Panc1 (cell line): Measurements from ENCODE around the gene KMT5C. TPM values are rescaled to one million over a fixed set of nuclear protein-coding genes. Genes with fewer than 3 reads are reported as not detected.

Experiments used
- ATAC-seq: fragments of 200-7000 bp; cut with Tn5 transposase; 2 replicates; pipeline ENCODE4 v1.9.1; 2020; ENCODE audit warnings: mild to moderate bottlenecking, moderate library complexity
- BruUV-seq: library from RNA; stranded (reverse); fragments of 400-500 nt; replicated peaks from 2 replicates; lab custom pipeline; 2021; lab: Mats Ljungman, UMichigan
- CTCF ChIA-PET: fragments of 300-600 bp; sonication (Branson Sonifier 250); formaldehyde crosslinking; loops from one replicate; lab custom pipeline; 2022; ENCODE audit warnings: antibody characterized with exemption; lab: Charles Lee
- POLR2A ChIA-PET: fragments of 300-600 bp; sonication (Branson Sonifier 250); formaldehyde crosslinking; loops from one replicate; lab custom pipeline; 2022; ENCODE audit warnings: antibody characterized with exemption; lab: Charles Lee
- DNase-seq: peaks from one replicate; pipeline ENCODE4 v3.0.0-alpha.2; 2010; ENCODE audit warnings: low read depth, low spot score
- H3K27ac ChIP-seq: 2 replicates; pipeline ENCODE4 v1.5.1; 2011; ENCODE audit warnings: mild to moderate bottlenecking, low read length, inconsistent platforms
- H3K27me3 ChIP-seq: fragments of 200-500 bp; sonication (Bioruptor generic); 2 replicates; pipeline ENCODE4 v1.6.0; 2014; ENCODE audit warnings: low read length, inconsistent platforms; ENCODE audit not compliant: control insufficient read depth, insufficient read depth
- H3K36me3 ChIP-seq: fragments of 200-500 bp; sonication (Bioruptor generic); 2 replicates; pipeline ENCODE4 v1.5.1; 2014; ENCODE audit warnings: inconsistent platforms, mild to moderate bottlenecking, low read length, moderate library complexity; ENCODE audit not compliant: control insufficient read depth, insufficient read depth
- H3K4me1 ChIP-seq: 2 replicates; pipeline ENCODE4 v1.5.1; 2011; ENCODE audit warnings: inconsistent platforms, mild to moderate bottlenecking, low read length, moderate library complexity; ENCODE audit not compliant: control insufficient read depth, insufficient read depth
- H3K4me3 ChIP-seq, 2 experiments: 2 replicates each; pipeline ENCODE4 v1.5.1; 2011 to 2012; ENCODE audit warnings: low read depth in 2 of 2, low read length in 2 of 2, mild to moderate bottlenecking in 2 of 2, inconsistent platforms in 1 of 2, moderate library complexity in 1 of 2
- H3K9me3 ChIP-seq: fragments of 200-500 bp; sonication (Bioruptor generic); 2 replicates; pipeline ENCODE4 v1.5.1; 2014; ENCODE audit warnings: low read depth, mild to moderate bottlenecking, inconsistent platforms, low read length, moderate library complexity; ENCODE audit not compliant: control insufficient read depth, insufficient read depth
- CTCF ChIP-seq: fragments of 450-650 bp; IDR thresholded peaks from 2 replicates; pipeline ENCODE4 v1.5.1; 2017; ENCODE audit warnings: mild to moderate bottlenecking
- POLR2AphosphoS5 ChIP-seq: IDR thresholded peaks from 2 replicates; pipeline ENCODE4 v1.6.1; 2012; ENCODE audit warnings: mild to moderate bottlenecking, low read depth, low read length, moderate library complexity
- REST ChIP-seq, 2 experiments: IDR thresholded peaks; 2 replicates each; pipeline ENCODE4 v1.6.1; 2011 to 2012; ENCODE audit warnings: low read depth in 2 of 2, control low read depth in 1 of 2, low read length in 1 of 2, mild to moderate bottlenecking in 1 of 2, moderate library complexity in 1 of 2; ENCODE audit not compliant: insufficient read depth in 1 of 2
- SIN3A ChIP-seq: IDR thresholded peaks from 2 replicates; pipeline ENCODE4 v1.6.1; 2012; ENCODE audit warnings: low read depth, mild to moderate bottlenecking, low read length, moderate library complexity, borderline replicate concordance; ENCODE audit not compliant: insufficient read depth
- TCF7L2 ChIP-seq: IDR thresholded peaks from 2 replicates; pipeline ENCODE4 v1.6.1; 2011; ENCODE audit warnings: mild to moderate bottlenecking, low read depth, low read length, inconsistent platforms
- in situ Hi-C: cut with HindIII; loops from 2 replicates; pipeline ENCODE4 v1.10.0; 2016; ENCODE audit warnings: low sequenced_read_pairs, low pct_unique_long_range_greater_than_20kb
- intact Hi-C: fragments of 100-400 bp; cut with micrococcal nuclease; formaldehyde crosslinking; loops from one replicate; pipeline ENCODE4 v1.10.0; 2022; ENCODE audit not compliant: unreplicated experiment
- total RNA-seq: library from RNA; stranded (reverse); gene quantifications from one replicate; pipeline ENCODE4 v1.2.1, GENCODE V29; 2021; ENCODE audit not compliant: unreplicated experiment

Gene KMT5C
- total RNA-seq, 1 experiment from 2014 or later = 30.6 TPM

GRCh38 chr19:55352040-55352439, 12.4 kb downstream of the KMT5C start:
- H3K27ac ChIP-seq = no peak overlapping the region
- DNase-seq (no peak), ATAC-seq (no peak)
- TF ChIP-seq POLR2AphosphoS5 (no peak), CTCF (no peak), REST (IDR thresholded peaks at IDR 0.05; ENCODE audit: insufficient read depth in 1 of 2, low read depth in 2 of 2, low read length in 1 of 2) (no peak), SIN3A (no peak), TCF7L2 (no peak)
- peaks cover 23% of the 10 kb centered on the region for H3K4me1 ChIP-seq
- H3K9me3 ChIP-seq = no peaks in the 10 kb centered on the region
- ChIA-PET CTCF (no interaction called here), POLR2A (interaction anchor here (1.1 kb wide), 1 partner anchor 13 kb away, joined by 3 read pairs; the partner anchor contains the start of gene KMT5C)
- no peaks in the 10 kb centered on the region for H3K27me3 ChIP-seq
- BruUV-seq = no TSS peak
- intact Hi-C loops = no loop called here
- in situ Hi-C loops = no loop called here
- no peaks in the 10 kb centered on the region for H3K36me3 ChIP-seq
- no peak overlapping the region for H3K4me3 ChIP-seq

- Histone ChIP-seq H3K27me3 (no peaks in the 10 kb centered on the region), H3K36me3 (no peaks in the 10 kb centered on the region), H3K9me3 (no peaks in the 10 kb centered on the region), H3K4me1 (peaks cover 23% of the 10 kb centered on the region), H3K27ac (no peak overlapping the region), H3K4me3 (no peak overlapping the region)
- CTCF ChIA-PET = no interaction called here
- TF ChIP-seq REST (IDR thresholded peaks at IDR 0.05; ENCODE audit: insufficient read depth in 1 of 2, low read depth in 2 of 2, low read length in 1 of 2) = no peak
- TF ChIP-seq CTCF = no peak
- TF ChIP-seq SIN3A = no peak
- TF ChIP-seq TCF7L2 = no peak
- no peak for TF ChIP-seq POLR2AphosphoS5
- no peak for DNase-seq
- no peak for ATAC-seq
- in situ Hi-C loops (no loop called here), intact Hi-C loops (no loop called here)
- POLR2A ChIA-PET = interaction anchor here (1.1 kb wide), 1 partner anchor 13 kb away, joined by 3 read pairs; the partner anchor contains the start of gene KMT5C
- BruUV-seq = no TSS peak
Measured at GRCh38 chr19:55352549-55353145, 13.0 kb downstream of the KMT5C start.
